B cell (primary cell): Measurements from ENCODE around the gene CXCR2. TPM values are rescaled to one million over a fixed set of nuclear protein-coding genes. Genes with fewer than 3 reads are reported as not detected.

Experiments used
- ATAC-seq: fragments of 200-7000 bp; cut with Tn5 transposase; one replicate; pipeline ENCODE4 v1.10.0; 2021; ENCODE audit warnings: low read depth, mild to moderate bottlenecking, moderate number of reproducible peaks, moderate library complexity
- CTCF ChIA-PET: fragments of 350-600 bp; sonication (Branson Sonifier 250); formaldehyde crosslinking; loops from one replicate; lab custom pipeline; 2021; ENCODE audit warnings: antibody characterized with exemption, inconsistent platforms; lab: Charles Lee
- POLR2A ChIA-PET: fragments of 350-600 bp; sonication (Branson Sonifier 250); formaldehyde crosslinking; loops from one replicate; lab custom pipeline; 2021; ENCODE audit warnings: antibody characterized with exemption; lab: Charles Lee
- DNase-seq: peaks from one replicate; pipeline ENCODE4 v3.0.0; 2013
- H2AFZ ChIP-seq: 2 replicates; pipeline ENCODE4 v1.6.1; 2012; ENCODE audit warnings: mild to moderate bottlenecking, low read depth, low read length; ENCODE audit not compliant: insufficient read depth, poor library complexity, severe bottlenecking
- H3K27ac ChIP-seq, 2 donors: 1 replicate in 1 of 2; 2 replicates in 1 of 2; pipeline ENCODE4 v1.5.1; 2012 to 2013; ENCODE audit warnings: low read length in 2 of 2, mild to moderate bottlenecking in 2 of 2, moderate library complexity in 1 of 2
- H3K27me3 ChIP-seq, 4 experiments: fragments of 200-600 bp in 1 of 4; sonication (generic) in 1 of 4; replicated peaks in 1 of 4; 1 replicate in 2 of 4; 2 replicates in 2 of 4; pipeline versions ENCODE4 v1.6.1 to v1.7.0; 2013 to 2016; ENCODE audit warnings: low read length in 3 of 4, mild to moderate bottlenecking in 2 of 4, mixed read lengths in 1 of 4, moderate library complexity in 1 of 4; ENCODE audit not compliant: insufficient read depth in 4 of 4, control insufficient read depth in 3 of 4; ENCODE audit errors: control extremely low read depth in 1 of 4
- H3K36me3 ChIP-seq, 2 experiments: replicated peaks in 1 of 2; 1 replicate in 1 of 2; 2 replicates in 1 of 2; pipeline versions ENCODE4 v1.6.1 to v1.7.1; 2013; ENCODE audit warnings: low read length in 1 of 2; ENCODE audit not compliant: insufficient read depth in 2 of 2, control insufficient read depth in 1 of 2; ENCODE audit errors: control extremely low read depth in 1 of 2, extremely low read depth in 1 of 2
- H3K4me1 ChIP-seq, 2 donors: fragments of 200-600 bp in 1 of 2; sonication (generic) in 1 of 2; 1 replicate in 1 of 2; 2 replicates in 1 of 2; pipeline versions ENCODE4 v1.5.1 to v1.6.1; 2013 to 2017; ENCODE audit warnings: low read length in 2 of 2; ENCODE audit not compliant: control insufficient read depth in 2 of 2, insufficient read depth in 2 of 2
- H3K4me2 ChIP-seq: replicated peaks from 2 replicates; pipeline ENCODE3; 2012; ENCODE audit warnings: mild to moderate bottlenecking, low read depth, low read length; ENCODE audit not compliant: poor library complexity, severe bottlenecking
- H3K4me3 ChIP-seq, 5 experiments: fragments of 200-600 bp in 1 of 5; sonication (generic) in 1 of 5; 1 replicate in 3 of 5; 2 replicates in 2 of 5; pipeline versions ENCODE4 v1.5.1 to v1.7.0; 2011 to 2016; ENCODE audit warnings: low read length in 4 of 5, mild to moderate bottlenecking in 4 of 5, low read depth in 2 of 5, control low read depth in 1 of 5, moderate library complexity in 1 of 5; ENCODE audit not compliant: insufficient read depth in 1 of 5; ENCODE audit errors: control extremely low read depth in 1 of 5, extremely low read depth in 1 of 5
- H3K79me2 ChIP-seq: fragments of 200-600 bp; sonication (generic); one replicate; pipeline ENCODE4 v1.6.0; 2016; ENCODE audit warnings: low read length; ENCODE audit not compliant: control insufficient read depth, insufficient read depth
- H3K9ac ChIP-seq: fragments of 200-600 bp; sonication (generic); 2 replicates; pipeline ENCODE4 v1.6.1; 2017; ENCODE audit warnings: mild to moderate bottlenecking, low read length, moderate library complexity
- H3K9me3 ChIP-seq, 3 donors: one replicate each; pipeline versions ENCODE4 v1.6.1 to v1.7.1; 2013; ENCODE audit warnings: low read length in 2 of 3; ENCODE audit not compliant: control insufficient read depth in 2 of 3, insufficient read depth in 1 of 3; ENCODE audit errors: control extremely low read depth in 1 of 3
- H4K20me1 ChIP-seq: 2 replicates; pipeline ENCODE4 v1.6.0; 2012; ENCODE audit warnings: mild to moderate bottlenecking, low read length; ENCODE audit not compliant: insufficient read depth, control insufficient read depth, poor library complexity, severe bottlenecking
- H3K27ac Mint-ChIP-seq: one replicate; pipeline ENCODE4 v1.8.0; 2021; ENCODE audit warnings: mixed read lengths
- H3K27me3 Mint-ChIP-seq: one replicate; pipeline ENCODE4 v1.8.0; 2021; ENCODE audit warnings: mixed read lengths
- H3K4me1 Mint-ChIP-seq: one replicate; pipeline ENCODE4 v1.8.0; 2021; ENCODE audit warnings: mixed read lengths
- H3K4me3 Mint-ChIP-seq: one replicate; pipeline ENCODE4 v1.8.0; 2021; ENCODE audit warnings: mixed read lengths
- H3K9me3 Mint-ChIP-seq: one replicate; pipeline ENCODE4 v1.8.0; 2022; ENCODE audit warnings: mixed read lengths; ENCODE audit not compliant: insufficient read depth
- EZH2 ChIP-seq: IDR thresholded peaks from 2 replicates; pipeline ENCODE4 v1.6.1; 2012; ENCODE audit warnings: borderline replicate concordance, low read depth, mild to moderate bottlenecking, moderate library complexity, low read length; ENCODE audit not compliant: insufficient read depth, poor library complexity, severe bottlenecking
- WGBS: methylation state at CpG from one replicate; pipeline ENCODE4 v1.1.5; 2013; ENCODE audit warnings: missing lambda C conversion rate; ENCODE audit not compliant: insufficient coverage; 5-methylcytosine and 5-hydroxymethylcytosine counted together
- intact Hi-C: fragments of 100-400 bp; cut with micrococcal nuclease; formaldehyde crosslinking; loops from one replicate; pipeline ENCODE4 v1.10.0; 2022
- polyA plus RNA-seq: library from polyadenylated mRNA; depleted of rRNA; stranded (reverse); fragments of >200 nt; gene quantifications from 2 replicates; pipeline ENCODE4 v1.2.3, GENCODE V29; 2012
- total RNA-seq, 2 donors: library from RNA; stranded (reverse); fragments of 120-200 nt in 1 of 2; gene quantifications; 1 replicate in 1 of 2; 2 replicates in 1 of 2; pipeline versions ENCODE4 v1.2.3 to v1.2.4, GENCODE V29; 2013 to 2022
- TF ChIP-seq, protein P1 (sequence below): fragments of 200-600 bp; IDR thresholded peaks from one replicate; pipeline ENCODE4 v1.8.0; 2022; ENCODE audit warnings: antibody characterized with exemption, mild to moderate bottlenecking

Gene CXCR2
- total and polyA plus RNA-seq, 2 donors (not counting 1 experiment from before 2014, with no cell fraction given) = 0.03 TPM; not detected in 1

DNA sequence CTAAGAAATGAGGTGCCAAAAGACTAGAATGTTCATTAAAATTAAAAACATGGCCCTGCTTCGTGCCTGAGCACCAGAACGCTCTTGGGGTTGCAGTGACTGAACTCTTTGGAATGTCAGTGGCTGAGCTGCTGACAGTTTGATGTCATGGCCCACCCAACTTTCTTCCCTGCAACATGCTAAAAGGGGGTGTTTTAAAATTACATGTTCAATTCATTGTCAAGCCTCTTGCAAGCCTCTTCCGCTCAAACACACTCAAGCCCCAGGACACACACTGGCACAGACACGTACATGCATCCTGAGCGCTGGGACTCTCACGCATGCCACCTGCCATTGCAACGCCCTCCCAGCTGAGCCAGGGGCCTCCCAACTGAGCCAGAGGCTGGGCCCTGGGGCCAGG, 44.1 kb upstream of the CXCR2 start:
- ATAC-seq = no peak
- Histone ChIP-seq H3K4me1 (peaks cover 0 to 4% of the 10 kb centered on the region in 2 donors), H3K36me3 (no peaks in the 10 kb centered on the region), H3K4me3 (no peak overlapping the region), H2AFZ (no peak overlapping the region), H3K4me2 (no peak overlapping the region), H3K9me3 (peaks cover 0 to 3% (median 2%) of the 10 kb centered on the region in 3 donors), H3K79me2 (no peaks in the 10 kb centered on the region), H4K20me1 (no peaks in the 10 kb centered on the region), H3K9ac (no peak overlapping the region), H3K27me3 (no peaks in the 10 kb centered on the region), H3K27ac (no peak overlapping the region)
- DNase-seq = no peak
- no peak overlapping the region for H3K27ac Mint-ChIP-seq
- intact Hi-C loops = no loop called here
- TF ChIP-seq, protein P1, sequence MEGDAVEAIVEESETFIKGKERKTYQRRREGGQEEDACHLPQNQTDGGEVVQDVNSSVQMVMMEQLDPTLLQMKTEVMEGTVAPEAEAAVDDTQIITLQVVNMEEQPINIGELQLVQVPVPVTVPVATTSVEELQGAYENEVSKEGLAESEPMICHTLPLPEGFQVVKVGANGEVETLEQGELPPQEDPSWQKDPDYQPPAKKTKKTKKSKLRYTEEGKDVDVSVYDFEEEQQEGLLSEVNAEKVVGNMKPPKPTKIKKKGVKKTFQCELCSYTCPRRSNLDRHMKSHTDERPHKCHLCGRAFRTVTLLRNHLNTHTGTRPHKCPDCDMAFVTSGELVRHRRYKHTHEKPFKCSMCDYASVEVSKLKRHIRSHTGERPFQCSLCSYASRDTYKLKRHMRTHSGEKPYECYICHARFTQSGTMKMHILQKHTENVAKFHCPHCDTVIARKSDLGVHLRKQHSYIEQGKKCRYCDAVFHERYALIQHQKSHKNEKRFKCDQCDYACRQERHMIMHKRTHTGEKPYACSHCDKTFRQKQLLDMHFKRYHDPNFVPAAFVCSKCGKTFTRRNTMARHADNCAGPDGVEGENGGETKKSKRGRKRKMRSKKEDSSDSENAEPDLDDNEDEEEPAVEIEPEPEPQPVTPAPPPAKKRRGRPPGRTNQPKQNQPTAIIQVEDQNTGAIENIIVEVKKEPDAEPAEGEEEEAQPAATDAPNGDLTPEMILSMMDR = no peak
- TF ChIP-seq EZH2 = no peak
- H3K4me3 Mint-ChIP-seq = no peak overlapping the region
- peaks cover 10% of the 10 kb centered on the region for H3K9me3 Mint-ChIP-seq
- ChIA-PET POLR2A (no interaction called here), CTCF (interaction anchor here (1.0 kb wide), 1 partner anchor 8 kb away, joined by 3 read pairs; no protein-coding TSS in a partner anchor)
- 93% methylated on average over 7 of the region's 7 CpGs for WGBS
- H3K4me1 Mint-ChIP-seq = peaks cover 3% of the 10 kb centered on the region
- no peaks in the 10 kb centered on the region for H3K27me3 Mint-ChIP-seq

DNA sequence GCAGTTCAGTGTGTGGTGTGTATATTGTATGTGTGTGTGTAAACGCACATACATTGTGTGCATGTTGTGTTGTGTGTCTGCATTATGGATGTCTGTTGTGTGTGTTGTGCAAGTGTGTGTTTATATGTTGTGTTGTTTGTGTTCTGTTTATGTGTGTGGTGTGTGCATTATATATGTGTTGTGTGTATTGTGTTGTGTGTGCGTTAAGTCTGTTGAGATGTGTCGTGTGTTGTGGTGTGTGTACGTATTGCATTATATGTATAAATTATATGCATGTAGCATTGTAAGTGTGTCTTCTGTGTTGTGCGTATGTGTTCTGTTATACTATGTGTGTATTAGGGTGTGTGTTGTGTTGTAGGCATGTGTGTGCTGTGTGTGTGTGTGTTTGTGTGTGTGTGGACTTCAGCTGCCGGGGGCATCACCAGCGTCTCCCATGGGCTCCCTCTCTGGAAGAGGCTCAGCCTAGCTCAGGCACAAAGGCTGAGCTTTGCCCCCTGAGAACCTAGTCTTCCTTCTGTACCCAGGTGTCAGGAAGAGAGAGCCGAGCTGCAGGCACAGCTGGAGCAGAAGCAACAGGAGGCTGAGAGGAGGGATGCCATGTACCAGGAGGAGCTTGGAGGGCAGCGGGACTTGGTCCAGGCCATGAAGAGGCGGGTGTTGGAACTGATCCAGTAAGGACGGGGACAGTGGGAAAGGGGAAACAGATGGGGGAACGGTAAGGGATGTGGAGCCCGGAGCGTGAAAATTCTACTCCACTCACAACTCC, 43.1 kb upstream of the CXCR2 start:
- ChIA-PET POLR2A (no interaction called here), CTCF (interaction anchor here (1.0 kb wide), 1 partner anchor 9 kb away, joined by 3 read pairs; no protein-coding TSS in a partner anchor)
- peaks cover 0 to 4% of the 10 kb centered on the region in 2 donors for H3K4me1 ChIP-seq
- H3K27me3 ChIP-seq = peaks cover 0 to 3% (median 0%) of the 10 kb centered on the region in 4 experiments
- Mint-ChIP-seq H3K9me3 (peaks cover 10% of the 10 kb centered on the region), H3K4me1 (peaks cover 3% of the 10 kb centered on the region), H3K27me3 (no peaks in the 10 kb centered on the region), H3K4me3 (no peak overlapping the region), H3K27ac (no peak overlapping the region)
- no peaks in the 10 kb centered on the region for H4K20me1 ChIP-seq
- intact Hi-C loops = no loop called here
- WGBS = 86% methylated on average over 8 of the region's 14 CpGs
- H2AFZ ChIP-seq = no peak overlapping the region
- DNase-seq (no peak), ATAC-seq (no peak)
- no peaks in the 10 kb centered on the region for H3K36me3 ChIP-seq
- TF ChIP-seq, protein P1 = no peak
- no peak for TF ChIP-seq EZH2
- no peak overlapping the region for H3K27ac ChIP-seq
- no peak overlapping the region for H3K4me2 ChIP-seq
- H3K79me2 ChIP-seq = no peaks in the 10 kb centered on the region
- peaks cover 0 to 2% (median 1%) of the 10 kb centered on the region in 3 donors for H3K9me3 ChIP-seq
- H3K4me3 ChIP-seq = no peak overlapping the region
- H3K9ac ChIP-seq = no peak overlapping the region
